NT2/D1 (cell line): ENCODE measurements around the gene UTRN.

Source experiments
- SUZ12 ChIP-seq: IDR thresholded peaks from 2 replicates; pipeline ENCODE4 v1.6.1; 2011; ENCODE audit not compliant: insufficient read length, insufficient read depth; ENCODE audit errors: extremely low read depth
- YY1 ChIP-seq: IDR thresholded peaks from 2 replicates; pipeline ENCODE4 v1.6.1; 2011; ENCODE audit not compliant: insufficient read length, insufficient read depth

DNA sequence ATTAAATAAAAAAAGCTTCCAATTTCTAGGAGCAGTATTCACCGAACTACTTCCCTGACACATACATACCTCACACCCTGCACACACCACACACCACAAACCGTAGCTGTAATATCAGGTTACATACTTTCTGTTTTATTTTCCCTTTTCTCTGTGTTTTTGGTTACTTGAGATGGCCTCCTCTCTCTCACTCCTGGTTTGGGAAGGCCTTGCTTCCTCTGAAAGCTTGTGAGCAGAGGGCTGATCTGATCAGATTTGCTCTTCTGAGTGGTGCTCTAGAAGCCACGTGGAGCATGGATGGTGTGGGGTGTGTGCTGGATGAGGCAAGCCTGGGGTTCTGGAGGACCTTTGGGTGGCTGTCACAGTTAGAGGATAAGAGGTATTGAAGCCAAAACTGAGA, 20.9 kb downstream of the UTRN start:
- no peak for TF ChIP-seq YY1
- no peak for TF ChIP-seq SUZ12
